Stomach smooth muscle (tissue), 2 donors: ENCODE data around the gene CDX1.
A peak's percentile ranks its signal among the peaks of the same experiment; 100 is the strongest.

Experiments
- H3K27ac ChIP-seq: one replicate; pipeline ENCODE4 v1.7.0; 2013; ENCODE audit warnings: mild to moderate bottlenecking, low read length, inconsistent platforms
- H3K27me3 ChIP-seq, 2 donors: one replicate each; pipeline ENCODE4 v1.7.0; 2013; ENCODE audit warnings: low read length in 2 of 2; ENCODE audit not compliant: insufficient read depth in 2 of 2, control insufficient read depth in 1 of 2
- H3K36me3 ChIP-seq, 2 donors: one replicate each; pipeline ENCODE4 v1.7.0; 2013; ENCODE audit warnings: low read length in 2 of 2; ENCODE audit not compliant: control insufficient read depth in 2 of 2, insufficient read depth in 2 of 2
- H3K4me1 ChIP-seq: one replicate; pipeline ENCODE4 v1.7.0; 2013; ENCODE audit warnings: low read length; ENCODE audit not compliant: control insufficient read depth, insufficient read depth
- H3K4me3 ChIP-seq, 2 donors: one replicate each; pipeline ENCODE4 v1.7.0; 2013; ENCODE audit warnings: low read length in 2 of 2
- H3K9ac ChIP-seq, 2 donors: one replicate each; pipeline ENCODE4 v1.7.0; 2013; ENCODE audit warnings: low read length in 2 of 2, mild to moderate bottlenecking in 1 of 2
- H3K9me3 ChIP-seq, 2 donors: one replicate each; pipeline ENCODE4 v1.7.0; 2013; ENCODE audit warnings: low read length in 2 of 2; ENCODE audit not compliant: control insufficient read depth in 2 of 2
- donor health status: healthy.
- donor health status: Pancreatic carcinoma.

CDX1 gene

GRCh38 chr5:150176745-150177477 is 10.3 kb downstream of the CDX1 start:
- H3K9me3 ChIP-seq: no peaks in the 10 kb centered on the region
- H3K36me3 ChIP-seq: no peaks in the 10 kb centered on the region
- no peak overlapping the region for H3K4me3 ChIP-seq
- H3K27me3 ChIP-seq: peaks cover under 1 to 4% of the 10 kb centered on the region in 2 donors
- peaks cover 15% of the 10 kb centered on the region for H3K4me1 ChIP-seq
- H3K9ac ChIP-seq: no peak overlapping the region
- H3K27ac ChIP-seq: no peak overlapping the region

- Histone ChIP-seq H3K27me3 (peaks cover 0 to 4% of the 10 kb centered on the region in 2 donors), H3K4me3 (no peak overlapping the region), H3K4me1 (peaks cover 15% of the 10 kb centered on the region), H3K9me3 (no peaks in the 10 kb centered on the region), H3K9ac (no peak overlapping the region), H3K36me3 (no peaks in the 10 kb centered on the region), H3K27ac (no peak overlapping the region)
Measured at GRCh38 chr5:150177721-150178120, 11.1 kb downstream of the CDX1 start.

- H3K27me3 ChIP-seq: peaks cover 0 to 4% of the 10 kb centered on the region in 2 donors
- no peak overlapping the region for H3K9ac ChIP-seq
- no peak overlapping the region for H3K4me3 ChIP-seq
- H3K9me3 ChIP-seq: no peaks in the 10 kb centered on the region
- H3K27ac ChIP-seq: no peak overlapping the region
- peaks cover 15% of the 10 kb centered on the region for H3K4me1 ChIP-seq
- no peaks in the 10 kb centered on the region for H3K36me3 ChIP-seq
Measured at GRCh38 chr5:150178262-150178661, 11.7 kb downstream of the CDX1 start.

- no peak overlapping the region for H3K27ac ChIP-seq
- peaks cover 15% of the 10 kb centered on the region for H3K4me1 ChIP-seq
- H3K4me3 ChIP-seq: no peak overlapping the region
- no peaks in the 10 kb centered on the region for H3K36me3 ChIP-seq
- no peaks in the 10 kb centered on the region for H3K9me3 ChIP-seq
- no peak overlapping the region for H3K9ac ChIP-seq
- peaks cover 0 to under 1% of the 10 kb centered on the region in 2 donors for H3K27me3 ChIP-seq
Measured at GRCh38 chr5:150179019-150179620, 12.5 kb downstream of the CDX1 start.

GRCh38 chr5:150180241-150181026 is 13.9 kb downstream of the CDX1 start:
- Histone ChIP-seq H3K27me3 (no peaks in the 10 kb centered on the region), H3K4me1 (peaks cover 15% of the 10 kb centered on the region), H3K27ac (peak overlapping the region; percentile 11), H3K9ac (no peak overlapping the region), H3K36me3 (no peaks in the 10 kb centered on the region), H3K4me3 (peak overlapping the region in 1 of 2 donors; percentile 3), H3K9me3 (no peaks in the 10 kb centered on the region)

GRCh38 chr5:150181027-150181426 is 14.4 kb downstream of the CDX1 start:
- H3K9me3 ChIP-seq: no peaks in the 10 kb centered on the region
- H3K27ac ChIP-seq: peak overlapping the region; percentile 11
- peaks cover 15% of the 10 kb centered on the region for H3K4me1 ChIP-seq
- peak overlapping the region in 1 of 2 donors; percentile 3 for H3K4me3 ChIP-seq
- H3K27me3 ChIP-seq: no peaks in the 10 kb centered on the region
- H3K36me3 ChIP-seq: no peaks in the 10 kb centered on the region
- H3K9ac ChIP-seq: no peak overlapping the region

GRCh38 chr5:150181766-150182545 is 15.4 kb downstream of the CDX1 start:
- Histone ChIP-seq H3K36me3 (no peaks in the 10 kb centered on the region), H3K9ac (no peak overlapping the region), H3K27ac (no peak overlapping the region), H3K9me3 (no peaks in the 10 kb centered on the region), H3K27me3 (peaks cover 0 to 2% of the 10 kb centered on the region in 2 donors), H3K4me3 (no peak overlapping the region), H3K4me1 (peaks cover 15% of the 10 kb centered on the region)

- Histone ChIP-seq H3K4me3 (no peak overlapping the region), H3K27me3 (peaks cover 0 to 2% of the 10 kb centered on the region in 2 donors), H3K36me3 (no peaks in the 10 kb centered on the region), H3K4me1 (peaks cover 15% of the 10 kb centered on the region), H3K9me3 (no peaks in the 10 kb centered on the region), H3K27ac (no peak overlapping the region), H3K9ac (no peak overlapping the region)
Measured at GRCh38 chr5:150182774-150183173, 16.2 kb downstream of the CDX1 start.

- no peaks in the 10 kb centered on the region for H3K36me3 ChIP-seq
- peaks cover 15% of the 10 kb centered on the region for H3K4me1 ChIP-seq
- H3K27ac ChIP-seq: no peak overlapping the region
- H3K9me3 ChIP-seq: no peaks in the 10 kb centered on the region
- peaks cover 6% of the 10 kb centered on the region in 2 donors for H3K27me3 ChIP-seq
- no peak overlapping the region for H3K4me3 ChIP-seq
- no peak overlapping the region for H3K9ac ChIP-seq
Measured at GRCh38 chr5:150183436-150183835, 16.9 kb downstream of the CDX1 start.

- no peak overlapping the region for H3K4me3 ChIP-seq
- no peak overlapping the region for H3K9ac ChIP-seq
- no peak overlapping the region for H3K27ac ChIP-seq
- peaks cover 11% of the 10 kb centered on the region in 2 donors for H3K27me3 ChIP-seq
- H3K36me3 ChIP-seq: no peaks in the 10 kb centered on the region
- H3K4me1 ChIP-seq: peaks cover 15% of the 10 kb centered on the region
- H3K9me3 ChIP-seq: no peaks in the 10 kb centered on the region
Measured at GRCh38 chr5:150184006-150184405, 17.4 kb downstream of the CDX1 start.
